Adrenal gland (tissue), 5 donors: ENCODE measurements around the gene CCDC92B.

Experiments
- POLR2A ChIP-seq, 2 donors: fragments of 450-650 bp; IDR thresholded peaks; one replicate each; pipeline ENCODE4 v1.6.1; 2017; ENCODE audit warnings: antibody characterized with exemption in 2 of 2, mild to moderate bottlenecking in 2 of 2, moderate library complexity in 1 of 2
- TF ChIP-seq, protein P1 (sequence below), 6 experiments: fragments of 450-650 bp in 4 of 6; fragments of 200-600 bp in 2 of 6; sonication (generic) in 1 of 6; IDR thresholded peaks; 1 replicate in 5 of 6; 2 replicates in 1 of 6; pipeline versions ENCODE4 v1.5.1 to v1.8.0; 2016 to 2021; ENCODE audit warnings: antibody characterized with exemption in 6 of 6, mild to moderate bottlenecking in 2 of 6, moderate library complexity in 1 of 6
- donor health status: DM: no; HTN: no; CAD: no.

GRCh38 chr17:2710803-2711607 lies 38.4 kb downstream of the CCDC92B start:
- TF ChIP-seq, protein P1, sequence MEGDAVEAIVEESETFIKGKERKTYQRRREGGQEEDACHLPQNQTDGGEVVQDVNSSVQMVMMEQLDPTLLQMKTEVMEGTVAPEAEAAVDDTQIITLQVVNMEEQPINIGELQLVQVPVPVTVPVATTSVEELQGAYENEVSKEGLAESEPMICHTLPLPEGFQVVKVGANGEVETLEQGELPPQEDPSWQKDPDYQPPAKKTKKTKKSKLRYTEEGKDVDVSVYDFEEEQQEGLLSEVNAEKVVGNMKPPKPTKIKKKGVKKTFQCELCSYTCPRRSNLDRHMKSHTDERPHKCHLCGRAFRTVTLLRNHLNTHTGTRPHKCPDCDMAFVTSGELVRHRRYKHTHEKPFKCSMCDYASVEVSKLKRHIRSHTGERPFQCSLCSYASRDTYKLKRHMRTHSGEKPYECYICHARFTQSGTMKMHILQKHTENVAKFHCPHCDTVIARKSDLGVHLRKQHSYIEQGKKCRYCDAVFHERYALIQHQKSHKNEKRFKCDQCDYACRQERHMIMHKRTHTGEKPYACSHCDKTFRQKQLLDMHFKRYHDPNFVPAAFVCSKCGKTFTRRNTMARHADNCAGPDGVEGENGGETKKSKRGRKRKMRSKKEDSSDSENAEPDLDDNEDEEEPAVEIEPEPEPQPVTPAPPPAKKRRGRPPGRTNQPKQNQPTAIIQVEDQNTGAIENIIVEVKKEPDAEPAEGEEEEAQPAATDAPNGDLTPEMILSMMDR (IDR thresholded peaks at IDR 0.05) = no peak
- no peak for TF ChIP-seq POLR2A (IDR thresholded peaks at IDR 0.05)
